Measurements from ENCODE around the gene CORO1A.
"Not testable (repeated sequence)": the region's sequence is repeated elsewhere in the genome, so short reads cannot be mapped to it uniquely, and the experiment has no call there.

CORO1A gene

DNA sequence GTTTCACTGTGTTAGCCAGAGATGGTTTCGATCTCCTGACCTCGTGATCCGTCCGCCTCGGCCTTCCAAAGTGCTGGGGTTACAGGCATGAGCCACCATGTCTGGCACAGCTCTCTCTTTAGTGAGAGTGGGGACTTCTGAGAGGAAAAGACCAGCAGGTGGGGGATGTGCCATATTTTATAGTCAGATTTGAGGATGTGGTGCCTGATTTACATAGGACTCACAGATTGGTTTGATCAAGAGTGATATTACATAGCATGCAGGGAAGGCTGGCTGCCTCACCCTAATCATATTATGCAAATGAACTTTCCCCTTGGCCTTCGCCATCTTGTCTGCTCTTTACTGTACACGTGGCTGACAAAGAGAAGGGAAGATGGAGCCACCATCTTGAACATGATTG is 32.3 kb upstream of the CORO1A start:
- no peak for TF ChIP-seq POLR2A (IDR thresholded peaks at IDR 0.05; ENCODE audit: low read depth, low read length)
- no peak for DNase-seq (ENCODE audit: insufficient read length, low spot score)
- FAIRE-seq = no peak

DNA sequence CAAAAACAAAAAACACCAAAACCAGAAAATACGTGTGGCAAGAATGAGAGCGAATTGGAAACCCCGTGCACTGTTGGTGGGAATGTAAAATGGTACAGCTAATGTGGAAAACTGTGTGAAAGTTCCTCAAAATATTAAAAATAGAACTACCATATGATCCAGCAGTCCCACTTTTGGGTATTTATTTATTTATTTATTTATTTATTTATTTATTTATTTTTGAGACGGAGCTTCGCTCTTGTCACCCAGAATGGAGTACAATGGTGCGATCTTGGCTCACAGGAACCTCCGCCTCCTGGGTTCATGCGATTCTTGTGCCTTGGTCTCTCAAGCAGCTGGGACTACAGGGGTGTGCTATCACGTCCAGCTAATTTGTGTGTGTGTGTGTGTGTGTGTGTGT is 30.9 kb upstream of the CORO1A start:
- DNase-seq (ENCODE audit: insufficient read length, low spot score) (no peak), FAIRE-seq (no peak)
- TF ChIP-seq POLR2A (IDR thresholded peaks at IDR 0.05; ENCODE audit: low read depth, low read length) = no peak

- DNase-seq (ENCODE audit: insufficient read length, low spot score) (no peak), FAIRE-seq (no peak)
- no peak for TF ChIP-seq POLR2A (IDR thresholded peaks at IDR 0.05; ENCODE audit: low read depth, low read length)
Observed at GRCh38 chr16:30155188-30155587, 28.2 kb upstream of the CORO1A start.

DNA sequence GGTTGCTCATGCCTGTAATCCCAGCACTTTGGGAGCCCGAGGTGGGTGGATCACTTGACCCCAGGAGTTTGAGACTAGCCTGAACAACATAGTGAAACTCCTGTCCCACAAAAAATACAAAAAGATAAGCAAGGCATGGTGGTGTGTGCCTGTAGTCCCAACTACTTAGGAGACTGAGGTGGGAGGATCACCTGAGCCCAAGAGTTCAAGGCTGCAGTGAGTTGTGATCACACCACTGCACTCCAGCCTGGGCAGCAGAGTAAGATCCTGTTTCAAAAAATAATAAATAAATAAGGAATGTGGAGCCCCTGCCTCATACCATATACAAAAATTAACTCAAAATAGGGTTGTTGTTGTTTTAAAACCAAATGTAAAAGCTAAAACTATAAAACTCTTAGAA is 26.2 kb upstream of the CORO1A start:
- DNase-seq (ENCODE audit: insufficient read length, low spot score) (no peak), FAIRE-seq (no peak)
- no peak for TF ChIP-seq POLR2A (IDR thresholded peaks at IDR 0.05; ENCODE audit: low read depth, low read length)

- no peak for DNase-seq (ENCODE audit: insufficient read length, low spot score)
- TF ChIP-seq POLR2A (IDR thresholded peaks at IDR 0.05; ENCODE audit: low read depth, low read length) = no peak
- no peak for FAIRE-seq
Observed at GRCh38 chr16:30163538-30163937, 19.9 kb upstream of the CORO1A start.

DNA sequence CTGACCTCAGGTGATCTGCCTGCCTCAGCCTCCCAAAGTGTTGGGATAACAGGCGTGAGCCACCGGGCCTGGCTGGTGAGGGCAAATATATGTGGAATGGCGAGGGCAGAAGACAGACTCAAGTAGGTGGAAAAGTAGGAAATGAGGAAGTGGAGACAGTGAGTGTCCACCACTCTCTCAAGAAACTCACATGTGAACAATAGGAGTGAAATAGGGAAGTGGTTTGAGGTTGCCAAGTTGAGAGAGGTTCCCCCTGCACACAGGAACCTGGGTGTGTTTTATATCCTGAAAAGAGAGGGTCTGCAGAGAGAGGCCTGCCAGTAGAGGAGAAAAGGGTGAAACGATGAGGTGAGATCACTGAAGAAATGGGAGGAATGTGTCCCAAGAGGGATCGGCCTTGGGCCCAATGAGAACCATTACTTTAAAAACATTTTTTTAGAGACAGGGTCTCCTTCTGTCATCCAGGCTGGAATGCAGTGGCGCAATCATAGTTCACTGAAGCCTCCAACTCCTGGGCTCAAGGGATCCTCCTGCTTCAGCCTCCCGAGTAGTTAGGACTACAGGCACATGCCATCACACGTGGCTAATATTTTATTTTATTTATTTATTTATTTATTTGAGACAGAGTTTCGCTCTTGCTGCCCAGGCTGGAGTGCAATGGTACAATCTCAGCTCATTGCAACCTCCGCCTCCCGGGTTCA is 17.1 kb upstream of the CORO1A start:
- no peak for TF ChIP-seq POLR2A (IDR thresholded peaks at IDR 0.05; ENCODE audit: low read depth, low read length)
- no peak for DNase-seq (ENCODE audit: insufficient read length, low spot score)
- no peak for FAIRE-seq

GRCh38 chr16:30168746-30169145 is 14.7 kb upstream of the CORO1A start:
- not testable (repeated sequence) for DNase-seq (ENCODE audit: insufficient read length, low spot score); FAIRE-seq

DNA sequence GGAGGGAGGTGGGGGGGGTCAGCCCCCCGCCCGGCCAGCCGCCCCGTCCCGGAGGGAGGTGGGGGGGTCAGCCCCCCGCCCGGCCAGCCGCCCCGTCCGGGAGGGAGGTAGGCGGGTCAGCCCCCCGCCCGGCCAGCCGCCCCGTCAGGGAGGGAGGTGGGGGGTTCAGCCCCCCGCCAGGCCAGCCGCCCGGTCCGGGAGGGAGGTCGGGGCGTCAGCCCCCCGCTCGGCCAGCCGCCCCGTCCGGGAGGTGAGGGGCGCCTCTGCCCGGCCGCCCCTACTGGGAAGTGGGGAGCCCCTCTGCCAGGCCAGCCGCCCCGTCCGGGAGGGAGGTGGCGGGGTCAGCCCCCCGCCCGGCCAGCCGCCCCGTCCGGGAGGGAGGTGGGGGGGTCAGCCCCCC is 14.0 kb upstream of the CORO1A start:
- not testable (repeated sequence) for DNase-seq (ENCODE audit: insufficient read length, low spot score); FAIRE-seq

DNA sequence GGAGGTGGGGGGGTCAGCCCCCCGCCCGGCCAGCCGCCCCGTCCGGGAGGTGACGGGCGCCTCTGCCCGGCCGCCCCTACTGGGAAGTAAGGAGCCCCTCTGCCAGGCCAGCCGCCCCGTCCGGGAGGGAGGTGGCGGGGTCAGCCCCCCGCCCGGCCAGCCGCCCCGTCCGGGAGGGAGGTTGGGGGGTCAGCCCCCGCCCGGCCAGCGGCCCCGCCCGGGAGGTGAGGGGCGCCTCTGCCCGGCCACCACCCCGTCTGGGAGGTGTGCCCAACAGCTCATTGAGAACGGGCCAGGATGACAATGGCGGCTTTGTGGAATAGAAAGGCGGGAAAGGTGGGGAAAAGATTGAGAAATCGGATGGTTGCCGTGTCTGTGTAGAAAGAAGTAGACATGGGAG is 13.3 kb upstream of the CORO1A start:
- DNase-seq (ENCODE audit: insufficient read length, low spot score); FAIRE-seq: not testable (repeated sequence)

GRCh38 chr16:30173054-30173453 is 10.3 kb upstream of the CORO1A start:
- DNase-seq (ENCODE audit: insufficient read length, low spot score) (no peak), FAIRE-seq (no peak)
- no peak for TF ChIP-seq POLR2A (IDR thresholded peaks at IDR 0.05; ENCODE audit: low read depth, low read length)

- not testable (repeated sequence) for FAIRE-seq; DNase-seq (ENCODE audit: insufficient read length, low spot score)
Observed at GRCh38 chr16:30176876-30177275, 6.5 kb upstream of the CORO1A start.

- no peak for FAIRE-seq
- DNase-seq (ENCODE audit: insufficient read length, low spot score) = no peak
- no peak for TF ChIP-seq POLR2A (IDR thresholded peaks at IDR 0.05; ENCODE audit: low read depth, low read length)
Observed at GRCh38 chr16:30179195-30179594, 4.2 kb upstream of the CORO1A start.

GRCh38 chr16:30179931-30180330 is 3.5 kb upstream of the CORO1A start:
- TF ChIP-seq POLR2A (IDR thresholded peaks at IDR 0.05; ENCODE audit: low read depth, low read length) = no peak
- DNase-seq (ENCODE audit: insufficient read length, low spot score) = no peak
- FAIRE-seq = no peak

GRCh38 chr16:30180741-30181140 is 2.7 kb upstream of the CORO1A start:
- DNase-seq (ENCODE audit: insufficient read length, low spot score) (no peak), FAIRE-seq (no peak)
- no peak for TF ChIP-seq POLR2A (IDR thresholded peaks at IDR 0.05; ENCODE audit: low read depth, low read length)

GRCh38 chr16:30184096-30184890 is 891 bp downstream of the CORO1A start:
- FAIRE-seq = no peak
- no peak for DNase-seq (ENCODE audit: insufficient read length, low spot score)
- no peak for TF ChIP-seq POLR2A (IDR thresholded peaks at IDR 0.05; ENCODE audit: low read depth, low read length)

Data from H54 (cell line).